ENCODE results near the gene ZNF444.

DNA sequence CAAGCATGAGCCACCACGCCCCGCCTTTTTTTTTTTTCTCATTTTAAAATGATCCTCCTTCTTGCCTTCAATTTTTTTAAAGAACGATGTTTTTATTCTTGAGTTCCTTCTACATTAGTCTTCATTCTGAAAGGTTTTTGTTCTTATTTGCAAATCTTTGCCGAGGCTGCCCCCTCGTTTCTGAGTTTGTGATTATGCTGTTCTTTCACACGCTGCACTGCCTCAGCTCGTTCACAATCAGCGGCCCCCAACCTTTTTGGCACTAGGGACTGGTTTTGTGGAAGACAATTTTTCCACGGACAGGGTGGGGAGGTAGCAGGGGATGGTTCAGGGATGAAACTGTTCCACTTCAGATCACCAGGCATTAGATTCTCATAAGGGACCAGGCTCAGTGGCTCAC is 46.6 kb upstream of the ZNF444 start:
- TF ChIP-seq CTCF (IDR thresholded peaks at IDR 0.05) (no peak), EZH2 (IDR thresholded peaks at IDR 0.05; ENCODE audit: borderline replicate concordance, insufficient read depth, low read depth, low read length, poor library complexity, severe bottlenecking) (no peak)
